GM21515 (cell line): ENCODE results near the gene HBA2.
"Not testable (repeated sequence)": the region's sequence is repeated elsewhere in the genome, so short reads cannot be mapped to it uniquely, and the experiment has no call there.

ENCODE experiments used
- ATAC-seq: cut with Tn5 transposase; IDR thresholded peaks from one replicate; pipeline ENCODE4 v1.9.1; 2021; ENCODE audit not compliant: unreplicated experiment

Gene HBA2

DNA sequence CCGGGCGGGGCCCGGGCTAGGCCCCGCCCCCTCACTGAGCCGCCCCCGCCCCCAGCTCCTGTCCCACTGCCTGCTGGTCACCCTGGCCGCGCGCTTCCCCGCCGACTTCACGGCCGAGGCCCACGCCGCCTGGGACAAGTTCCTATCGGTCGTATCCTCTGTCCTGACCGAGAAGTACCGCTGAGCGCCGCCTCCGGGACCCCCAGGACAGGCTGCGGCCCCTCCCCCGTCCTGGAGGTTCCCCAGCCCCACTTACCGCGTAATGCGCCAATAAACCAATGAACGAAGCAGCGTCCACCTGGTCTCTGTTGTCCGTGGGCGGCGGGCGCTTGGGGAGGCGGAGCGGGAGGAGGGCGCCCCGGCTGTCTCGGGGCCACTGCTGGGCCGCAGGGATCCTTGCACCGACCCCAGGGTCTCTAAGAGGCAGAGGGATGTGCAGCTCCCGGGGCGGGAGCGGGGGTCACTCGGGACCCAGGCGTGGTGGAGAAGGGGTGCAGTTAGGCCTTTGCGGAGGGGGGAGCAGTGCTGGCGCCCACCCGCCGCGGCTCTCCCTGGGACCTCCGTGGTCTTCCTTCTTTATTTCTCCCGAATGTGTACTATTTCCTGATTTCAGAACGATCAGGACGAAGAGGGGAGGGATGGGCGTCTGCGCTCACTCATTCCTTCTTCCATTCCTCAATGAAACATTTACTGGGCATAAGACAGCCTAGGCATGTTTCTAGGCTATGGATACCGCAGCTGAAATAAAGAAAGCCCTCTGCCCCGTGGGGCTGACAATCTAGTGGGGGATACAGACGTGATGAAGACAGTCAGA lies 18.3 kb upstream of the HBA2 start:
- ATAC-seq = no peak

GRCh38 chr16:155031-155398 lies 17.7 kb upstream of the HBA2 start:
- no peak for ATAC-seq

DNA sequence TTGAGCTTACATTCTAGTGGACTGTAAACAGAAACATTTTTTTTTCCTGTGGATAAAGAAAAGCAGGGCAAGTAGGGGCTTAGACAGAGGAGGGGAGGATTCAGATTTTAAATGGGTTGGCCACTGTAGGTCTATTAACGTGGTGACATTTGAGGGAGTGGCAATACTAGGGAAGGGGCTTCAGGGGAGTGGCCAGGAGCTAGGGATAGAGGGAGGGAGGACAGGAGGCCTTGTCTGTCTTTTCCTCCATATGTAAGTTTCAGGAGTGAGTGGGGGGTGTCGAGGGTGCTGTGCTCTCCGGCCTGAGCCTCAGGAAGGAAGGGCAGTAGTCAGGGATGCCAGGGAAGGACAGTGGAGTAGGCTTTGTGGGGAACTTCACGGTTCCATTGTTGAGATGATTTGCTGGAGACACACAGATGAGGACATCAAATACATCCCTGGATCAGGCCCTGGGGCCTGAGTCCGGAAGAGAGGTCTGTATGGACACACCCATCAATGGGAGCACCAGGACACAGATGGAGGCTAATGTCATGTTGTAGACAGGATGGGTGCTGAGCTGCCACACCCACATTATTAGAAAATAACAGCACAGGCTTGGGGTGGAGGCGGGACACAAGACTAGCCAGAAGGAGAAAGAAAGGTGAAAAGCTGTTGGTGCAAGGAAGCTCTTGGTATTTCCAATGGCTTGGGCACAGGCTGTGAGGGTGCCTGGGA lies 13.4 kb upstream of the HBA2 start:
- ATAC-seq = no peak

DNA sequence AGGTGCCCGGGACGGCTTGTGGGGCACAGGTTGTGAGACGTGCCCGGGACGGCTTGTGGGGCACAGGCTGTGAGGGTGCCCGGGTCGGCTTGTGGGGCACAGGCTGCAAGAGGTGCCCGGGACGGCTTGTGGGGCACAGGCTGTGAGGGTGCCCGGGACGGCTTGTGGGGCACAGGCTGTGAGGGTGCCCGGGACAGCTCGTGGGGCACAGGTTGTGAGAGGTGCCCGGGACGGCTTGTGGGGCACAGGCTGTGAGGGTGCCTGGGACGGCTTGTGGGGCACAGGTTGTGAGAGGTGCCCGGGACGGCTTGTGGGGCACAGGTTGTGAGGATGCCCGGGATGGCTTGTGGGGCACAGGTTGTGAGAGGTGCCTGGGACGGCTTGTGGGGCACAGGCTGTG lies 12.4 kb upstream of the HBA2 start:
- not testable (repeated sequence) for ATAC-seq

- no peak for ATAC-seq
Measured at GRCh38 chr16:160691-161190, 11.9 kb upstream of the HBA2 start.

DNA sequence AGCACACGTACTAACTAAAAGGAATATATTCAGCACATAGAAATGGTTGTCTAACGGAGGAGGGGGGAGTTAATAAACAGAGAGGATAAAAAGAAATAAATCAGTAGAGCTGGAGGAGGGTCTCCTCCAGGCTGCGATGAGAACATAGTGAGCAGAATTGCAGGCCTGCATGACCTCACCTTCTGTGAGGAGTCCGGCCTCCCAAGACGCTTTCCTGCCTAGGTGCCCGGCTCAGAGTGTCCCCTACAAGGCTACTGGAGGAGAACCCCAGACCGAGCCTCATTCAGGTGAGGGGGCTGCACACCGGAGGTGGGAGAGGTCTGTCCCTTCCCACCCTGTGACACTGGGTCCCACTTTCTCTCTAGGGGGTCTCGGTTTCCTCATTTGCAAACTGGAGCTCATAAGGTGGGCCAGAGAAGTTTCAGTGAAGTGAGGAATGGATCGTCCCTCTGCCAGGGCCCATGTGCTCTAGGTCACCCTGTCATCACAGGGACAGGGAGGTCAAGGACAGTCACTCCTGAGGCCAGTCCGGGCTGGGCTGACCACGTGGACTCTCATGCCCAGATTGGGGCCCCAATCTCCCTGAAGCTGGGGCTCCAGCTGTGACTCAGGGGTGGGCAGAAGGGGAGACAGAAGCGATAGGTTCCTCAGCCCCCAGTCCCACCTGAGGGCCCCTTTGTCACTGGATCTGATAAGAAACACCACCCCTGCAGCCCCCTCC lies 10.2 kb upstream of the HBA2 start:
- no peak for ATAC-seq

DNA sequence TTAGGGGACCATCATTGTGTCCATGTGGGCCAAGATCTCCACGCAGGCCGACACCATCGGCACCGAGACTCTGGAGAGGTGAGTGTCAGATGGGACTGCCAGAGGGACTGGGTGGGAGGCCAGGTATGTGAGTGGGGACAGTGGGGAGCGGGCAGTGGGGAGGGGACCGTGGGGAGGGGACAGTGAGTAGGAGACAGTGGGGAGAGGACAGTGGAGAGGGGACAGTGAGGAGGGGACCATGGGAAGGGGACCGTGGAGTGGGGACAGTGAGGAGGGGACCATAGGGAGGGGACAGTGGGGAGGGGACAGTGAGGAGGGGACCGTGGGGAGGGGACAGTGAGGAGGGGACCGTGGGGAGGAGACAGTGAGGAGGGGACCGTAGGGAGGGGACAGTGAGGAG lies 9.5 kb upstream of the HBA2 start:
- ATAC-seq = not testable (repeated sequence)

GRCh38 chr16:163696-164095 lies 9.0 kb upstream of the HBA2 start:
- not testable (repeated sequence) for ATAC-seq

- ATAC-seq = not testable (repeated sequence)
Measured at GRCh38 chr16:164134-164823, 8.4 kb upstream of the HBA2 start.

GRCh38 chr16:164827-165538 lies 7.7 kb upstream of the HBA2 start:
- no peak for ATAC-seq

GRCh38 chr16:165539-166374 lies 6.9 kb upstream of the HBA2 start, which contains the start of gene HBM:
Gene HBM, plus strand, starts transcription at chr16:165978. Its CDS starts 20 bp downstream, at chr16:165998.
- no peak for ATAC-seq

- ATAC-seq = no peak
Measured at GRCh38 chr16:166375-167121, 6.1 kb upstream of the HBA2 start.

GRCh38 chr16:167122-167690 lies 5.5 kb upstream of the HBA2 start:
- ATAC-seq = no peak

DNA sequence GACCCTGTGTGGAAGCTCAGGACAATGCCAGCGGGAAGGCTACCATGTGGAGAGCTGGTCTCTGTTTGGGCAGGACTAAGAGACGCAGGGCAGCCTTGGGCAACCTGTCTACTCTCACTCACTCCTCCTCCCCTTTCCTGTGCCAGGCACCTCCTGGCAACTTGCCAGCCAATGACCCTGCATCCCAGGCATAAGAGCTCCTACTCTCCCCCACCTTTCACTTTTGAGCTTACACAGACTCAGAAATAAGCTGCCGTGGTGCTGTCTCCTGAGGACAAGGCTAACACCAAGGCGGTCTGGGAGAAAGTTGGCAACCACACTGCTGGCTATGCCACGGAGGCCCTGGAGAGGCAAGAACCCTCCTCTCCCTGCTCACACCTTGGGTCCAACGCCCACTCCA lies 4.3 kb upstream of the HBA2 start:
- ATAC-seq = no peak

GRCh38 chr16:169014-169413 lies 3.7 kb upstream of the HBA2 start:
- no peak for ATAC-seq

DNA sequence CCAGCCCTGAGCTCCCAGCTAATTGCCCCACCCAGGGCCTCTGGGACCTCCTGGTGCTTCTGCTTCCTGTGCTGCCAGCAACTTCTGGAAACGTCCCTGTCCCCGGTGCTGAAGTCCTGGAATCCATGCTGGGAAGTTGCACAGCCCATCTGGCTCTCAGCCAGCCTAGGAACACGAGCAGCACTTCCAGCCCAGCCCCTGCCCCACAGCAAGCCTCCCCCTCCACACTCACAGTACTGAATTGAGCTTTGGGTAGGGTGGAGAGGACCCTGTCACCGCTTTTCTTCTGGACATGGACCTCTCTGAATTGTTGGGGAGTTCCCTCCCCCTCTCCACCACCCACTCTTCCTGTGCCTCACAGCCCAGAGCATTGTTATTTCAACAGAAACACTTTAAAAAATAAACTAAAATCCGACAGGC lies 2.6 kb upstream of the HBA2 start:
- not testable (repeated sequence) for ATAC-seq

GRCh38 chr16:170788-171187 lies 1.9 kb upstream of the HBA2 start:
- no peak for ATAC-seq

- not testable (repeated sequence) for ATAC-seq
Measured at GRCh38 chr16:173211-173854, 657 bp downstream of the HBA2 start.
